GM18508 (cell line): ENCODE results near the gene PRM3.
"Not testable (repeated sequence)": the region's sequence is repeated elsewhere in the genome, so short reads cannot be mapped to it uniquely, and the experiment has no call there.

Experiments used
- ATAC-seq: cut with Tn5 transposase; IDR thresholded peaks from one replicate; pipeline ENCODE4 v1.9.1; 2021; ENCODE audit warnings: moderate number of reproducible peaks; ENCODE audit not compliant: insufficient read depth, unreplicated experiment

The PRM3 gene

GRCh38 chr16:11306997-11307638 lies 33.7 kb upstream of the PRM3 start:
- ATAC-seq = no peak

GRCh38 chr16:11306381-11306780 lies 33.0 kb upstream of the PRM3 start:
- ATAC-seq = no peak

GRCh38 chr16:11303405-11304138 lies 30.1 kb upstream of the PRM3 start:
- ATAC-seq = no peak

DNA sequence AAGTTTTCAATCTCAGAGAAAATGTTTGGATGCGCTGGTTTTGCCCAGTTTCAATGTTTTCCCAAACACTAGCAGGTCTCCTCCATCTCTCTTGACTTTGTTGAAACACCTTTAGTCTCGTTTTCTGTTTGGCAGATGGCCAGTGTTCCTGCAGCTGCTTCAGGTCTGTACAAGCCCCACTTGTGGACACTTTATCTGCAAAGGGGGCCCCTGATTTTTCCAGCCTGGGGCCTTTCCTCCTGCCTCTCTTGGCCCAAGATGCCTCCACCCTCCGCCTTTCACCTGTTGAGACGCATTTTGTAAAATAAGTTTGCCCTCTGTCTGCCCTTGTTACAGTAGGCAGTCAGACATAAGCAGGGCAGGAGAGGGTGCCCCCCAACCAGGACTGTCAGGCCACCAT lies 29.5 kb upstream of the PRM3 start:
- no peak for ATAC-seq

DNA sequence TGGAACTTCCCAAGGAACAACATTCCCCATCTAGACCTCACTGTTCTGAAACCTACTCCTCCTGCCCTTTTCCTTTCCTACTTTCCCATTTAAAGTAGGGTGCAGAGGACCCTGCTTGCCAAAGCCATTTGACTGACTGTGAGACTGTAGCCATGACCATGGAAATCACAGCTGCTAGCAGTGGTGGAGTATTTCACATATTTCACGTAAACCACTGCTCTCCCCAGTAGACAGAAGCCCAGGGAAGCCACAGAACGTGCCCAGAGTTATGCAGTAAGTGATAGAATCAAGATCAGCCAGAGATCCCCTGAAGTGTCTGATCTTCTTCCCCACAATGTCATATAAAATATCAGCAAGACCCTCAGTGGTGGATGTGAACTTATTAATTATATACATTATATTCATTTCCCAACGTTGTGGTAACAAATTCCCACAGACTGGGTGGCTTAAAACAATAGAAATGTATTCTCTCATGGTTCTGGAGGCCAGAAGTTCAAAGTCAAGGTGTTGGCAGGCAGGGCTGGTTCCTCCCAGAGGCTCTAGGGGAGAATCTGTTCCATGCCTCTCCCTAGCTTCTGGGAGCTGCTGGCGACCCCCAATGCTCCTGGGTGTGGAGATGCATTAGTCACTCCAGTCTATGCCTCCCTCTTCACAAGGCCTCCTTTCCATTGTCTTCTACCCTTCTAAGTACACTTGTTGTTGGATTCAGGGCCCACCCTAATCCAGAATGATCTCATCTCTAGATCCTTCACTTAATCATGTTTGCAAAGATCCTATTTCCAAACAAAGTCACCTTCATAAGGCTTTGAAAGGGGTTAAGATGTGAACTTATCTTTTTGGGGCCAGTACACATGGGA lies 28.4 kb upstream of the PRM3 start:
- no peak for ATAC-seq

DNA sequence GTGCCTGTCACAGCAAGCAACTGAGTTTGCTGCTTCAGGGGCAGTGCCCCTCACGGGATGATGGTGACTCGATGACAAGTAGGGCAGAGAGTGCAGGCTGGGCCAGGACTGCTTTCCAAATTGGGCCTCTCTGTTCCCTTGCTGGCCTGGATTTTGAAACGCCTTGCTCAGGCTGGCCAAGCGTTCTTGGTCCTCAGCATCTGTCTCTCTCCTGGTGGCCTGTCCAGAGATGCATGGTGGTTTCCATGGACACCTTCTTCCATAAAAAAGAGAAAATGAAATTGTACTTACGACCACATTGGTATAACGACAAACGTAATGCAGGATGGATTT lies 27.1 kb upstream of the PRM3 start:
- ATAC-seq = no peak

- no peak for ATAC-seq
Measured at GRCh38 chr16:11299865-11300559, 26.6 kb upstream of the PRM3 start.

DNA sequence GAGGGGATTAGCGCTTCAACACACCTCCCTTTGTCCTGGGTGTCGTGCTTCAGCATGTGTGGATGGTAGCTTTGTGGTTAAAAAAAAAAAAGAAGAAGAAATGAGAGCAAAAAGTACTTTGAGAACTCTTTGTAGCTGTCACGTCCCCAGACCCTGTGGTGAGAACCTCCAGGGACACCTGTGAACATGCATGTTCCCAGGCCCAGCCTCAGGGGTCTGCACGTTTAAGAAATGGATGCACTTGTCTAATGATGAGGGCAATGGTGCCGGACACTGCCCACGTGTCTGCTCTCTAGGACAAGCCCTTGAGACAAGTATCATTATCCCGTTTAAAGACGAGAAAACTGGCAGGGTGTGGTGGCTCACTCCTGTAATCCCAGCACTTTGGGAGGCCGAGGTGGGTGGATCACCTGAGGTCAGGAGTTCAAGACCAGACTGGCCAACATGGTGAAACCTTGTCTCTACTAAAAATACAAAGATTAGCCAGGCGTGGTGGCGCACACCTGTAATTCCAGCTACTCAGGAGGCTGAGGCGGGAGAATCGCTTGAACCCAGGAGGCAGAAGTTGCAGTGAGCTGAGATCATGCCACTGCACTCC lies 25.6 kb upstream of the PRM3 start:
- ATAC-seq = not testable (repeated sequence)

DNA sequence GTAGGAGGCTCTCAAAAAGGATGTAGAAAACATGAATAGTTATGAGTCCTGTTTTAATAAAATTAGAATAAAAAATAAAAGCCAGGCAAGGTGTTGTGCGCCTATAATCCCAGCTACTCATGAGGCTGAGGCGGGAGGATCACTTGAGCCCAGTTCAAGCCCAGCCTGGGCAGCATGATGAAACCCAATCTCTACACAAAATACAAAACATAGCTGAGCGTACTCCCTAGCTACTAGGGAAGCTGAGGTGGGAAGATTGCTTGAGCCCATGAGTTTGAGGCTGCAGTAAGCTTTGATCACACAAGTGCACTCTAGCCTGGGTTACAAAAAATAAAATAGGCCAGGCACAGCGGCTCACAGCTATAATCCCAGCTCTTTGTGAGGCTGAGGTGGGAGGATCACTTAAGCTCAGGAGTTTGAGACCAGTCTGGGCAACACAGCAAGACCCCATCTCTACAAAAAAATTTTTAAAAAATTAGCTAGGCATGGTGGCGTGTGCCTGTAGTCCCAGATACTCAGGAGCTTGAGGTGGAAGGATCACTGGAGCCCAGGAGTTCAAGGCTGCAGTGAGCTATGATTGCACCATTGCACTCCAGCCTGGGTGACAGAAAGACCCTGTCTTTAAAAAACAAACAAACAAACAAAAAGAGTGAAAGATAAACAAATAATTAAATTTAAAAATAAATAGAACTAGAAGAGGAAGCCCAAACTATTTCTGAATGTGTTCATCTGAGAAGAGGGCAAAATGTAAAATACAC lies 24.9 kb upstream of the PRM3 start:
- no peak for ATAC-seq

GRCh38 chr16:11297492-11298142 lies 24.2 kb upstream of the PRM3 start:
- ATAC-seq = no peak

- no peak for ATAC-seq
Measured at GRCh38 chr16:11296706-11297491, 23.5 kb upstream of the PRM3 start.

DNA sequence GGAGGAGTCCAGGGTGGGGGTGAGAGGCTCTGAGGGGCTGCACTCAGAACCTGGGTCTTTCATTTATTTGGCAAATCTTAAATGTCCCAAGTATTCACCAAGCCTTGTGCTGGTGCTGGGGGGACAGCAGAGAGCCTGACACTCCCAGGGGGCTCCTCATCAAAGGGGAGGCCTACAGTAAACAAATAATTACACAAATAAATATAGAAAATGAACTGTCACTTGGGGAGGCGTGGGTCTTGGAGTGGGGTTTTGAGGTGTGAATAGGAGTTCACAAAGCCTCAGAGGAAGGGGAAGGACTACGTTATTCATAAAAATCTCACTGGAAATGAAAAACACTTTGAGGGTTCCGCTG lies 22.9 kb upstream of the PRM3 start:
- no peak for ATAC-seq

DNA sequence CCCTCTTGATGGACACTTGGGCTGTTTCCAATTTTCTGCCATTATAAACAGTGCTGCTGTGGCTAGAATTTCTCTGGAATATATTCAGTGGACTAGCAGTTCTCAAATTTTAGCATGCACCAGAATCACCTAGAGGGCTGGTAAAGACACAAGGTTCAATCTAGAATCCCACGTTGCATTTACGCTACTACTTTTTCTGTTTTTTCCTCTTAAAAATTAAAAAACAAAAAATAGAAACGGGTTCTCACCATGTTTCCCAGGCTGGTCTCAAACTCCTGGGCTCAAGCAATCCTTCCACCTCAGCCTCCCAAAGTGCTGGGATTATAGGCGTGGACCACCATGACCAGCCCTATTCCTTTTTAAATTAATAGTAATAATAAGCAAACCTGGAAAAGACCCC lies 22.2 kb upstream of the PRM3 start:
- no peak for ATAC-seq

DNA sequence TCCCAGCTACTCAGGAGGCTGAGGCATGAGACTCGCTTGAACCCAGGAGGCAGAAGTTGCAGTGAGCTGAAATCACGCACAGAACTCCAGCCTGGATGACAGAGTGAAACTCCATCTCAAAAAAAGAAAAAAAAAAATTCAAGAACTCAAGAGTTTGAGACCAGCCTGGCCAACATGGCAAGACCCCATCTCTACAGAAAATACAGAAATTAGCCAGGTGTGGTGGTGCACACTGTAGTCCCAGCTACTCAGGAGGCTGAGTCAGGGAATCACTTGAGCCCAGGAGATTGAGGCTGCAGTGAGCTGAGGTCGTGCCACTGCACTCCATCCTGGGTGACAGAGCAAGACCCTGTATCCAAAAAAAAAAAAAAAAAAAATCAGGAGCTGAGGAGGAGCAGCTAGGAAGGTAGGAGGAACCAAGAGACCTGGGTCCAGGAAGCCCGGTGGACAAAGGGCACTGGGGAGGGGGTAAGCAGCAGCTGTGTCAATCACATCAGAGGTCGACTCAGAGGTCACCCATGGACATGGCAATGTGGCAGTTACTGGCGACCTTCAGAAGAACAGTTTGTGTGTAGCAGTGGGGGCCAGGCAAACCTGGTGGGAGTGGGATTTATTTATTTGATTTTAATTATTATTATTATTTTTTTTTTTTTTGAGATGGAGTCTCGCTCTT lies 18.8 kb upstream of the PRM3 start:
- no peak for ATAC-seq

DNA sequence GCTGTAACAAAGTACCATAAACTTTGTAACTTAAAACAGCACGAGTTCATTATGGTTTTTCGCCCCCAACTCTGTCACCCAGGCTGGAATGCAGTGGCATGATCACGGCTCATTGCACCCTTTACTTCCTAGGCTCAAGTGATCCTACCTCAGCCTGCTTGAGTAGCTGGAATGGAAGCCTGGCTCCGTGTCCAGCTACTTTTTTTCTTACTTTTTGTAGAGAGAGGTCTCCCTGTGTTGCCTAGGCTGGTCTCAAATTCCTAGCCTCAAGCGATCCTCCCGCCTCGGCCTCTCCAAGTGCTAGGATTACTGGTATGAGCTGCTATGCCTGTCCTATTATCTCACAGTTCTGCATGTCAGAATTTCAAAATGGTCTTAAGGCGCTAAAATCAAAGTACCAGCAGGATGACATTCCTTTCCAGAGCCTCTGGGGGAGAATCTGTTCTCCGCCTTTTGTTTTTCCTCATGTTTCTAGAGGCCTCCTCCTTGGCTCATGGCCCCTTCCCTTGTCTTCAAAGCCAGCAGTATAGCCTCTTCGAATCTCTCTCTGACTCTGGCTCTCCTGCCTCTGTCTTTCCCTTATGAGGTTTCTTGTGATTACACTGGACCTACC lies 17.8 kb upstream of the PRM3 start:
- ATAC-seq = no peak

DNA sequence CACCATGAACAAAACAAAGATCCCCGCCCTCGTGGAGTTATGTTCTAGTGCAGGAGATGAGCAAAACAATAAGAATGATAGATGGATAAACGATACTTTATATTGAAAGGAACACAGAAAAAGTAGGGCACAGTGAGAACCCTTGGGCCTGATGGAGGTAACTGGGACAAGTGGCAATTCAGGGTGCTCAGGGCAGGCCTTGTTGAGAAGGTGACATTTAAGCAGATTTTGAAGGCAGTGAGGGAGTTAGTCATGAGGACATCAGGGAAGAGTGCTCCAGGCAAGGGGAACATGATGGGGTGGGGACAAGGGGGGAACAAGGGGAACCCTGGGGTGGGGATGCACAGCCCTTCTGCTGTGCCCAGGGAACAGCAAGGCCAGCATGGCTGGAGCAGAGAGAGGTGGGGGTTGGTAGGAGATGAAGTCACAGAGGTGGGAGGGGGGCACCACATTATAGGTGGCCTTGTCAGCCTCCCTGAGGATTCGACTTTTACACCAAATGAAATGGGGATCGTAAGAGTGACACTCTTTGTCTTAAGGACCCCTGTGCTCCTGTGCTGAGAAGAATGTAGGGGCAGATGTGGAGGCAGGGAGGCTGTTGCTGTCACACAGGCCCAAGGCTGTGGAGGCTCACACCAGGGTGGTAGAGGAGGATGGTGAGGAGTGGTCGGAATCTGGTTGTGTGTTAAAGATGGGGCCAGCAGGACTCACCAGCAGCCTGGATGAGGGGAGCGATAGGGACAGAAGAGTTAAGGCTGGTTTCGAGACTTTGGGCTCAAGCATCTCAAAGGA lies 16.9 kb upstream of the PRM3 start:
- ATAC-seq = no peak

DNA sequence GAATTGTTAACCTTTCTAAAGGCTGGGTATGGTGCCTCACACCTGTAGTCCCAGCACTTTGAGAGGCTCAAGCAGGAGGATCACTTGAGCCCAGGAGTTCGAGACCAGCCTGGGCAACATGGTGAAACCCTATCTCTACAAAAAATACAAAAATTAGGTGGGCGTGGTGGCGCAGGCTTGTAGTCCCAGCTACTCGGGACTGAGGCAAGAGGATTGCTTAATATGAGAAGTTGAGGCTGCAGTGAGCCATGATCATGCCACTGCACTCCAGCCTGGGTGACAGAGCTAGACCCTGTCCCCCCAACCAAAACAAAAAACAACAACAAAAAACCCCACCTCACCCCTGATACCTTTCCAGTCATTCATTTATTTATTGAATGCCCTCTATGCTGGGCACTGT lies 16.3 kb upstream of the PRM3 start:
- not testable (repeated sequence) for ATAC-seq
